CD14-positive monocyte (primary cell): Measurements from ENCODE around the gene STK4. TPM values are rescaled to one million over a fixed set of nuclear protein-coding genes. Genes with fewer than 3 reads are reported as not detected.

Experiments used
- DNase-seq, 3 donors: peaks; one replicate each; pipeline ENCODE4 v3.0.0-alpha.2; 2011 to 2022
- H2AFZ ChIP-seq: 2 replicates; pipeline ENCODE4 v1.6.0; 2012; ENCODE audit warnings: mild to moderate bottlenecking, low read depth, low read length, inconsistent platforms; ENCODE audit not compliant: insufficient read depth, poor library complexity, severe bottlenecking
- H3K27ac ChIP-seq, 2 donors: 1 replicate in 1 of 2; 2 replicates in 1 of 2; pipeline ENCODE4 v1.5.1; 2012 to 2013; ENCODE audit warnings: low read length in 2 of 2, control low read depth in 1 of 2, inconsistent platforms in 1 of 2, low read depth in 1 of 2, mild to moderate bottlenecking in 1 of 2
- H3K27me3 ChIP-seq, 2 donors: one replicate each; pipeline versions ENCODE4 v1.6.0 to v1.6.1; 2011 to 2013; ENCODE audit warnings: low read length in 2 of 2; ENCODE audit not compliant: control insufficient read depth in 2 of 2, insufficient read depth in 2 of 2
- H3K36me3 ChIP-seq, 2 donors: replicated peaks in 1 of 2; 1 replicate in 1 of 2; 2 replicates in 1 of 2; pipeline versions ENCODE4 v1.5.1 to v1.6.1; 2012 to 2013; ENCODE audit warnings: low read length in 2 of 2, control low read depth in 1 of 2, inconsistent platforms in 1 of 2, mild to moderate bottlenecking in 1 of 2; ENCODE audit not compliant: insufficient read depth in 2 of 2, control insufficient read depth in 1 of 2
- H3K4me1 ChIP-seq, 2 donors: 1 replicate in 1 of 2; 2 replicates in 1 of 2; pipeline versions ENCODE4 v1.5.1 to v1.6.1; 2012 to 2013; ENCODE audit warnings: low read length in 2 of 2, control low read depth in 1 of 2, inconsistent platforms in 1 of 2, mild to moderate bottlenecking in 1 of 2, moderate library complexity in 1 of 2; ENCODE audit not compliant: insufficient read depth in 2 of 2, control insufficient read depth in 1 of 2
- H3K4me2 ChIP-seq: replicated peaks from 2 replicates; pipeline ENCODE3; 2012; ENCODE audit warnings: low read length, moderate library complexity, mild to moderate bottlenecking; ENCODE audit not compliant: poor library complexity, severe bottlenecking; ENCODE audit errors: extremely low read depth
- H3K4me3 ChIP-seq, 3 experiments: fragments of 200-600 bp in 1 of 3; sonication (generic) in 1 of 3; replicated peaks in 1 of 3; 1 replicate in 2 of 3; 2 replicates in 1 of 3; pipeline ENCODE4 v1.5.1; 2011 to 2013; ENCODE audit warnings: low read length in 3 of 3, mild to moderate bottlenecking in 3 of 3, control low read depth in 2 of 3, low read depth in 2 of 3, inconsistent platforms in 1 of 3, moderate library complexity in 1 of 3
- H3K79me2 ChIP-seq: 2 replicates; pipeline ENCODE4 v1.6.0; 2012; ENCODE audit warnings: mild to moderate bottlenecking, control low read depth, inconsistent platforms, low read length, moderate library complexity; ENCODE audit not compliant: insufficient read depth
- H3K9ac ChIP-seq: 2 replicates; pipeline ENCODE4 v1.6.0; 2017; ENCODE audit warnings: low read length, mild to moderate bottlenecking; ENCODE audit not compliant: insufficient read depth, poor library complexity, severe bottlenecking
- H3K9me3 ChIP-seq, 2 donors: replicated peaks in 1 of 2; 1 replicate in 1 of 2; 2 replicates in 1 of 2; pipeline versions ENCODE4 v1.5.1 to v1.6.1; 2012 to 2013; ENCODE audit warnings: low read length in 2 of 2, control low read depth in 1 of 2; ENCODE audit not compliant: control insufficient read depth in 1 of 2, insufficient read depth in 1 of 2
- H4K20me1 ChIP-seq: 2 replicates; pipeline ENCODE4 v1.6.0; 2012; ENCODE audit warnings: mild to moderate bottlenecking, low read length, control low read depth, moderate library complexity; ENCODE audit not compliant: insufficient read depth
- H3K27ac Mint-ChIP-seq, 7 donors: one replicate each; pipeline ENCODE4 v1.8.0; 2020; ENCODE audit warnings: mild to moderate bottlenecking in 7 of 7, mixed read lengths in 7 of 7, moderate library complexity in 6 of 7, inconsistent platforms in 2 of 7
- H3K27me3 Mint-ChIP-seq, 3 donors: one replicate each; pipeline ENCODE4 v1.8.0; 2021 to 2022; ENCODE audit warnings: low read depth in 3 of 3, mild to moderate bottlenecking in 3 of 3, mixed read lengths in 3 of 3, moderate library complexity in 3 of 3, inconsistent platforms in 1 of 3
- H3K36me3 Mint-ChIP-seq, 2 donors: one replicate each; pipeline ENCODE4 v1.8.0; 2020; ENCODE audit warnings: mixed read lengths in 2 of 2, inconsistent platforms in 1 of 2, mild to moderate bottlenecking in 1 of 2
- H3K4me1 Mint-ChIP-seq: one replicate; pipeline ENCODE4 v1.8.0; 2020; ENCODE audit warnings: mild to moderate bottlenecking, mixed read lengths
- H3K4me3 Mint-ChIP-seq, 2 donors: one replicate each; pipeline ENCODE4 v1.8.0; 2020; ENCODE audit warnings: mild to moderate bottlenecking in 2 of 2, mixed read lengths in 2 of 2, moderate library complexity in 1 of 2
- H3K9me3 Mint-ChIP-seq, 7 donors: one replicate each; pipeline ENCODE4 v1.8.0; 2020 to 2022; ENCODE audit warnings: mixed read lengths in 7 of 7, mild to moderate bottlenecking in 6 of 7, moderate library complexity in 6 of 7, inconsistent platforms in 2 of 7
- WGBS: methylation state at CpG from one replicate; pipeline ENCODE4 v1.1.5; 2013; ENCODE audit warnings: missing lambda C conversion rate; ENCODE audit not compliant: insufficient coverage; 5-methylcytosine and 5-hydroxymethylcytosine counted together
- intact Hi-C, 2 donors: fragments of 100-400 bp; cut with micrococcal nuclease; formaldehyde crosslinking; loops; one replicate each; pipeline versions ENCODE4 v1.15.0 to v1.15.1; 2023
- polyA plus RNA-seq, 3 donors: library from polyadenylated mRNA; depleted of rRNA in 1 of 3; unstranded in 2 of 3; stranded (reverse) in 1 of 3; fragments of 300-500 nt in 2 of 3; fragments of >200 nt in 1 of 3; fragmentation: Illumina TruSeq in 2 of 3; gene quantifications; 1 replicate in 2 of 3; 2 replicates in 1 of 3; pipeline ENCODE4 v1.2.3, GENCODE V29; 2012 to 2021
- TF ChIP-seq, protein P1 (sequence below): fragments of 200-600 bp; IDR thresholded peaks from one replicate; pipeline ENCODE4 v1.8.0; 2022; ENCODE audit warnings: antibody characterized with exemption, mild to moderate bottlenecking

Gene STK4
- polyA plus RNA-seq, 3 donors: 53.0 to 123 (median 69.9) TPM

DNA sequence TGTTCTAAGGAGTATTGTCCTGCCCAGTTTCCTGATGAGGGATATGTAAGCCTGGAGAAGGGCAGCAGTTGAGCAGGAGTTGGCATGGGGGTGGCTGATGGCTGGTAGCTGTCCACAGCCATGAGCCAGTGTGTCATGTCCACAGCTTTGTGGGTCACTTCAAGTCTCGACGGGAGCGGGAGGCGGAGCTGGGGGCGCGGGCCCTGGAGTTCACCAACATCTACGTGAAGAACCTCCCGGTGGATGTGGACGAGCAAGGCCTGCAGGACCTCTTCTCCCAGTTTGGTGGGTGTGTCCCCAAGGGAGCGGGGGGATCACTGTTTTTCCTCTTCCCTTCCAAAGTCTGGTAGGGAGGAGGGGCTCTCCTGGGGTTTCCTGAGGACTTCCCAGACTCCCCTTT is 47.6 kb upstream of the STK4 start:
- Histone ChIP-seq H3K27ac (no peak overlapping the region), H3K27me3 (no peaks in the 10 kb centered on the region), H3K9ac (no peak overlapping the region), H3K4me1 (no peaks in the 10 kb centered on the region), H3K36me3 (peaks cover 8 to 21% of the 10 kb centered on the region in 2 donors), H4K20me1 (no peaks in the 10 kb centered on the region), H2AFZ (no peak overlapping the region), H3K4me3 (no peak overlapping the region), H3K4me2 (no peak overlapping the region), H3K9me3 (no peaks in the 10 kb centered on the region), H3K79me2 (no peaks in the 10 kb centered on the region)
- TF ChIP-seq, protein P1, sequence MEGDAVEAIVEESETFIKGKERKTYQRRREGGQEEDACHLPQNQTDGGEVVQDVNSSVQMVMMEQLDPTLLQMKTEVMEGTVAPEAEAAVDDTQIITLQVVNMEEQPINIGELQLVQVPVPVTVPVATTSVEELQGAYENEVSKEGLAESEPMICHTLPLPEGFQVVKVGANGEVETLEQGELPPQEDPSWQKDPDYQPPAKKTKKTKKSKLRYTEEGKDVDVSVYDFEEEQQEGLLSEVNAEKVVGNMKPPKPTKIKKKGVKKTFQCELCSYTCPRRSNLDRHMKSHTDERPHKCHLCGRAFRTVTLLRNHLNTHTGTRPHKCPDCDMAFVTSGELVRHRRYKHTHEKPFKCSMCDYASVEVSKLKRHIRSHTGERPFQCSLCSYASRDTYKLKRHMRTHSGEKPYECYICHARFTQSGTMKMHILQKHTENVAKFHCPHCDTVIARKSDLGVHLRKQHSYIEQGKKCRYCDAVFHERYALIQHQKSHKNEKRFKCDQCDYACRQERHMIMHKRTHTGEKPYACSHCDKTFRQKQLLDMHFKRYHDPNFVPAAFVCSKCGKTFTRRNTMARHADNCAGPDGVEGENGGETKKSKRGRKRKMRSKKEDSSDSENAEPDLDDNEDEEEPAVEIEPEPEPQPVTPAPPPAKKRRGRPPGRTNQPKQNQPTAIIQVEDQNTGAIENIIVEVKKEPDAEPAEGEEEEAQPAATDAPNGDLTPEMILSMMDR: no peak
- Mint-ChIP-seq H3K4me1 (no peaks in the 10 kb centered on the region), H3K27ac (peak overlapping the region in 1 of 7 donors; percentile 12), H3K27me3 (peaks cover 0 to 4% (median 0%) of the 10 kb centered on the region in 3 donors), H3K4me3 (no peak overlapping the region), H3K9me3 (no peaks in the 10 kb centered on the region), H3K36me3 (peaks cover 31 to 53% of the 10 kb centered on the region in 2 donors)
- WGBS: 100% methylated on average over 8 of the region's 10 CpGs
- no peak for DNase-seq
- intact Hi-C loops: no loop called here

DNA sequence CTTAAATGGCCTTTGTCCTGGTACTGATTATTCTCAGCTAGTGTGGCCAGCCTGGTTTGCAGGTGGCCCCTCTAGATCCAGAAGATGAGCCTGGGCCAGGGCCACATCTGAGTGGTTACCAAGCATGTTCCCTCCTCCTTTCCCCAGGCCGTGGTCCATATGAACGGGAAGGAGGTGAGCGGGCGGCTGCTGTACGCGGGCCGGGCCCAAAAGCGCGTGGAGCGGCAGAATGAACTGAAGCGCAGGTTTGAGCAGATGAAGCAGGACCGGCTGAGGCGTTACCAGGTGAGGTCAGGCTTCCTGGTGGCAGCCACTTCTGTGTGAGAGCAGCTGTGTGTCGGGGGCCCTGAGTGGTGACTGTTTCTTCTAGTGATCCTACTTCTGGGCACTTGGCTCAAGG is 44.9 kb upstream of the STK4 start:
- Histone ChIP-seq H3K4me3 (no peak overlapping the region), H3K27ac (no peak overlapping the region), H3K79me2 (no peaks in the 10 kb centered on the region), H4K20me1 (no peaks in the 10 kb centered on the region), H3K4me2 (no peak overlapping the region), H3K27me3 (no peaks in the 10 kb centered on the region), H3K4me1 (no peaks in the 10 kb centered on the region), H3K9me3 (no peaks in the 10 kb centered on the region), H3K36me3 (peaks cover 13 to 29% of the 10 kb centered on the region in 2 donors), H3K9ac (no peak overlapping the region), H2AFZ (no peak overlapping the region)
- DNase-seq: no peak
- Mint-ChIP-seq H3K4me3 (no peak overlapping the region), H3K27ac (peak overlapping the region in 1 of 7 donors; percentile 2), H3K27me3 (peaks cover 0 to 4% (median 0%) of the 10 kb centered on the region in 3 donors), H3K9me3 (no peaks in the 10 kb centered on the region), H3K36me3 (peaks cover 39 to 57% of the 10 kb centered on the region in 2 donors), H3K4me1 (no peaks in the 10 kb centered on the region)
- TF ChIP-seq, protein P1: no peak
- intact Hi-C loops: no loop called here
- WGBS: 99% methylated on average over 14 of the region's 14 CpGs
